Stimulated activated CD4-positive, alpha-beta T cell treated with anti-CD3 and anti-CD28 coated beads, Interleukin-2, amount 100 ng/mL, for 4 hours (primary cell): ENCODE results near the gene UBP1.
"Not testable (repeated sequence)": the region's sequence is repeated elsewhere in the genome, so short reads cannot be mapped to it uniquely, and the experiment has no call there.

Source experiments
- DNase-seq: peaks from one replicate; pipeline ENCODE4 v3.0.0-alpha.2; 2020; ENCODE audit warnings: low read depth

The UBP1 gene

DNA sequence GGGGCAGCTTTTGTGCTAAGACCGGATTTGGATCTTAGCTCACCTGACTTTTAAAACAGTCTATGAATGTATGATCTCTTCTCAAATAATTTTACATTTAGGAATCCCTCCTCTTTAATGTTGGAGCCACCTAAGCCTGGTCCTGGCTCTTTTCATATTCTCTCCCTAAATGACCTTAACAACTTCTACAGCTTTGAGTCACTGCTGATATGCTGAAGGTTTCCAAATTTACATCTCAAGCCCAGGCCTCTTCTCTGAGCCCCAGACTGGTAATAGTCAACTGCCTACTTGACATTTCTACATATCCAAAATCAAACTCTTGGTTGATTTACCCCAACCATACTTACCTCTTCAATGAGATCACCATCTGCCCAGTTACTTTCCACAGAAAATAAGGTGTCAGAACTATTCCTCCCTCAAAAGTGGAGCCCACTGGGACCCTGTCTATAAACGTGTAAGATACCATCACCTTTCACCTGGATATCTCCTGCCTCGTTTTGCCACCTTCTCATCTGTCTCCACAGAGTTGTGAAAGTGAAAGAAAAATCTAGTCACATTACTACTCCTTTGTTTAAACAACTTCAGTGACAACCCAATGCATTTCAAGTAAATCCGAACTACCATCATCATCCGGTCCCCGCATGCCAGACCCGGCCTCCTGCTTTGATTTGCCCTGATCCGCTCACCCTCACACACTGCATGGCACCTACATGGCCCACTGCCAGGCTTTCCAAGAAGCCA lies 48.8 kb downstream of the UBP1 start:
- no peak for DNase-seq

- no peak for DNase-seq
Measured at GRCh38 chr3:33389908-33390307, 50.3 kb downstream of the UBP1 start.

DNA sequence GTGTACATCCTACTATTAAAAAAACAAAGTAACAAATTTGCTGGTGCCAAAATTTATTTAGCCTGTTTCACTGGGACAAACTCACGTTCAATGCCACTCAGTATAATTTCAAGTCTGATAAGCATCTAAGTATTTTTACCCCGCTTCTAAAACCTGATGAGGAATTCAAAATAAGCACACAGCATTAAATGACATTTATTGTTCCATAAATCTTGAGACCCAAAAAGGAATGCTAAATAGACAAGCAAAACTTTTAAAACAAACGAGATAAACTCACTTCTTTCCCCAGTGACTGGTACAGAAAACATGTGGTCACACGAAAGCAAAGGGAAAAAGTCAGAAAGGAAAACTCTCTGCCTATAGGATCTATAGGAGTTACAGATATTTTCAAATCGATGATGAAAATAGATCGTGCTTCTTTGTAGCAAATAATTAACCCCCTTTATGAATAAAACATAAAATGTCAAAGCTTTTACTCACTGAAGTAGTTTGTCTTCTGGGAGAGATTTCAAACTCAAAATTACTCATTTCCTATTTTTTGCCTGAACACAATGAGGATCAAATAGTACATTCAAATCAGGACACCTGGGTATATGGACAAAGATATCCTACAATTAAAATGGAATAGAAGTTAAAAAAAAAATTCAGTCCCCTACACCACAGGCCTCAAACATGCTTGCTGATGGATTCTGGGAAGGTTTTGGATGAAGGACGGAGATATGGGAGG lies 51.7 kb downstream of the UBP1 start:
- no peak for DNase-seq

DNA sequence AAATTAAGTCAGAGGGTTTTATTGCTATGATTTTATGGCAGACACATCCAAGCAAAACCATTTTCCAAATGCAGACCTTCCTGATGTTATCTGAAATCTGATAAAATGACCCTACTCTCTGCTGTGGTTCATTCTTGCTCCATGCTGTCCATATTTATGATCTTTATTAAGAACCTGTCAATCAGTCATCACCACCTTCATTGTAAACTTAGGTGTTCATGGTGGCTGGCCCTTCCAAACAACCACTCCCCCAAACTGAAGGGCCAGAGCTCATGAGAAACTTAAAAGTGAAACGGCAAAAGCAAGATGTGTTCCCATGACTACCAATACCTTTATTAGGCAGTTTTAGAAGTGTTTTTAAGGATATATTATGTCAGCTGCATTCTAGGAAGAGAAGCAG lies 53.6 kb downstream of the UBP1 start:
- no peak for DNase-seq

DNA sequence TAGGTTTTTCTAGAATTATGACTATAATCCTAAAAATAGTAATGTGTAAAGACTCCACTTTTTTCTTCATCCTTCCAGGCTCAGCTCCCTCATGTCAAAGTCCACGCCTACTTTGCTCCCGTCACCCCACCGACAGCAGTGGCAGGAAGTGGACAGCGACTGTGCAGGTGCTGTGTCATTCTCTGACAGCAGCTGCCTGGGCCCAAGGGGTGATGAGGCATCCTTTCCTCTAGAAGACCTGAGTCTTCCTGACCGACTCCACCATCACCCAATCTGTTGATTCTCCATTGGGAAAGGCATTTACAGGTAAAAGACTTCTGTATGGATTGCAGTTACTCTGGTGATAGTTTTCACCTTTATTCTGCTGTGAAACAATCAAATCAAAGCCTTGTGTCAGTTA lies 54.8 kb downstream of the UBP1 start:
- DNase-seq, result peak; percentile 31

GRCh38 chr3:33383951-33384350 lies 56.3 kb downstream of the UBP1 start:
- no peak for DNase-seq

- DNase-seq, result no peak
Measured at GRCh38 chr3:33380653-33381052, 59.6 kb downstream of the UBP1 start.

DNA sequence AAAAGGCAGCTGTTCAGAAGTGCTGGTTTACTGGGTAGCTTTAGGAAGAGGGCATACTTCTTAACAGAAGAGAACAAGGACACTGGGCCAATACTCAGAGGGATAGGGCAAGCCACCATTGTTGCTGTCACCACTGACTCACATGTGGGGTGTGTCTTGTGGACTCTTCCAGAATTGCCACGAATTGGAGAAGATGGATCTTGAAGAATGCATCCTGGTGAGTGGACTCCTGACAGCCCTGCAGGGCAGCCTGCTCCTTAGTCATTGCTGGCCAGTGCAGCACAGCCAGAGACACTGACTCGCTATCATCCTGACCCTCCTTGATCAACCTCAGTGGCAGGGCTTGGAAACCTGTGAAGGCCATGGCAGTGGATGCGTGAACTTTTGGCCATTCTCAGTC lies 62.3 kb downstream of the UBP1 start:
- no peak for DNase-seq

- DNase-seq, result no peak
Measured at GRCh38 chr3:33377489-33377888, 62.7 kb downstream of the UBP1 start.

GRCh38 chr3:33373082-33373437 lies 67.1 kb downstream of the UBP1 start:
- DNase-seq, result no peak

- DNase-seq, result peak; percentile 25
Measured at GRCh38 chr3:33372218-33373081, 67.8 kb downstream of the UBP1 start.

DNA sequence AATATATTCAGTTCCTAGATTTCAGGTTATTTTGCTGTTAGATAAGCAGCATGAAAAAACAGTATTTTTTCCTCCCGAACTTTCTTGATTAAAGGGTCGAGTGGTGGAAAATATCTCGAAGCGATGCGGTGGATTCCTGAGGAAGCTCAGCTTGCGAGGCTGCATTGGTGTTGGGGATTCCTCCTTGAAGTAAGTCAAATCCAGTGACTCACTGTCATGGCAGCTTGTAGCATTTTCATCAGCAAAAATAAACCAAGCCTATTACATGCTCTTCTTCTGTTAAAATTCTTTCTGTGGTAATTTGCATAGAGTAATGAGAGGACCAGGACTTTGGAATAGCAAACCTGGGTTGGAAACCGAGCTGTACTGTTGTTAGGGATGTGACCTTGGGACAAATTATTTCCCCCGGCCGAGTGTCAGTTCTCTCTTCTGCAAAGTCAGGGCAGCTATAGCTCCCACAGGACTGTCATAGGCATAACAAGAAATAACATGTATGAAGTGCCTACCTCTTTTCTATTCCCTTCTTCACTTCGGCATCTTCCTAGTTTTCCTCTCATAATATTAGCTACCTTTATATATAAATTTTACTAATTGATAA lies 75.6 kb downstream of the UBP1 start:
- DNase-seq, result no peak

GRCh38 chr3:33364060-33364459 lies 76.1 kb downstream of the UBP1 start:
- no peak for DNase-seq

DNA sequence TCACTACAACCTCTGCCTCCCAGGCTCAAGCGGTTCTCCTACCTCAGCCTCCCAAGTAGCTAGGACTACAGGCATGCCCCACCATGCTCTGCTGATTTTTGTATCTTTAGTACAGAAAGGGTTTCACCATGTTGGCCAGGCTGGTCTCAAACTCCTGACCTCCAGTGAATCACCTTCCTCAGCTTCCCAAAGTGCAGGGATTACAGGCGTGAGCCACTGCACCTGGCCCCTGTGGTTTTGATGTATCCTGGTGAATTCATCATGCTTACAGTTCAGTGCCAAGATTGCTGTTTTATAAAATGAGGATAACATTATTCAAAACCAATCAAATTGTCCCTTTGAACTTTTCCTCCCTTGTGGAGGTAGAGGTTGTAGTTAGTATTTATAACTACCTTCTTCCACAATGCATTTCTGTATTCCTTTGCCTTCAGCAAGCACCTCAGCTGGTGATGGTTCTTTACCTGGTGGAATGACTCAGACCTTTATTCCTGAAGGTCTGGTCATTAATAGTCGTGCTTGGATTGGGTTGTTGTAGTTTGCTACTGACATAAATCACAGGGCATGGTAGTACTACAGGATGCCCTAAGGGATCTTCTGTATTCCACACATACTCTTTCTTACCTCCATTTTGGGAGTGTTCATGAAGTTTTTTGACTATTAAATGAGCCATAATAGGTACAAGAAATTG lies 76.9 kb downstream of the UBP1 start:
- no peak for DNase-seq

DNA sequence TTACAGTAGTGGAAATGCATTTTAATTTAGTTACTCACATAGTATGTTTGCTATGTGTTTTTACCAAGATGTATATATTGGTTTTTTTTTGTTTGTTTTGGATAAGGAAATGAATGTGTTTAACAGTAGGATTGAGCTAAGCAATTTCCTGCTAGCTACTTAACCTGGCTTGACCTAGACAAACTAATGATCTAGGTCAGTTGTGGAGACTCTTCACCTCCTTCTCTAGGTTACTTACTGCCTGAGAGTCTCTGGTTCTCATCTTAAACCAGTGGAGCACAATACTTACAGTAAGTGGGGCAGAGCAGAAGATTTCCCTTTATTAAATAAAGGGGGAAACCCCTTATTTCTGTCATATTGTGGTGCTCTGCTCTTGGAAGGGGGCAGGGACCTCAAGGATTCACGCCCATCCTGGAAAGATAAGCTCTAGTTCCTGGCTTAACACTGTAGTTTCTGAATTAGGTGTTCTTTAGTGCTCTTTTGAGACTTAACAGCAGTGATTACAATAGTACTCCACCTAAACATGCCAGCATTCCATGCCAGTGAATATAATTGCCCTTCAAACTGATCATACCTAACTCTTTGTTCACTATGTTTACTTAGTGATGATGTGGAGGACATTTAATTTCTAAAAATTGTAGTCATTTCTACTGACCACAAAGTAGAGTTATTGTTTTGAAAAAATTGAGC lies 79.9 kb downstream of the UBP1 start:
- no peak for DNase-seq

DNA sequence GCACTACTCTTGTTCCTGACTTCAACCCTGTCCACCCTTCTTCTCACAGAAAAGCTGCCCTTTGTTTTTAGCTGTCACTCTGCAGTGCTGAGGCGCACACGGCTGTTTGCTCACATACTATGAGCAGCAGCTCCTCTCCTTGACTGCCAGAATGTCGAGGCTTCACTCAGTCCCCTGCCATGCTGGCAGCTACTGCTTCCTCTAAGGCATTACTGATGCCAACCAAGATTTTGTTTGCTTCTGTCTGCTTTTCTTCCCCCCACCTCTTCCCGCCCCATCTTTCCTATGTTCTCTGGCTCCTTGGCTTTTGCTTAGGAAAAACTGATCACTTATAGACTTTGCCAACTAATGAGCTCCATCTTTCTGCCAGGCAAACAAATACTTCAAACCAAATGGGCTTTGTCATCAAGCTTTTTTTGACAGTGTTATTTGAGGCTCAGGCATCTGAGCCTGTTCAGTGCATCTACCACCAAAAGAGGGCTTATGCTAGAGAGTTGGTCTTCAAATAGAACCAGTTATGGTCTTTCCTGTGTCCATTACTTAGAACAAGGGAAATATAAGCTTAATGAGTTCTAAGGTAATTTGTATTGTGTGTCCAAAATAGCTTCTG lies 81.9 kb downstream of the UBP1 start:
- no peak for DNase-seq

- no peak for DNase-seq
Measured at GRCh38 chr3:33355611-33356010, 84.6 kb downstream of the UBP1 start.

DNA sequence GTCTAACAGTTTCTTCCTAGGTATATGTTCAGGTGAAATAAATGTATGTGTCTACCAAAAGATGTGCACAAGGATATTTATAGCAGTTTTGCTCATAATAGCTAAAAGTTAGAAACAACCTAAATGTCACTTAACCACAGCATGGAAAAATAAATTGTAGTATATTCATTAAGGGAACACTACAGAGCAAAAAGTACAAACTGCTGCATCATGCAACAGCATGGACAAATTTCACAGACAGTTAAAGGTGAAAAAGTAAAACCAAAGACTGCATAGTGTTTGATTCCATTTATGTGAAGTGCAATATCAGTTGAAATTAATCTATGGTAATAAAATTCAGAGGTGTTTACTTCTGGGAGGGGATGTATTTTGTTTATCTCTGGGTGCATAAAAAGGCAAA lies 100.4 kb downstream of the UBP1 start:
- DNase-seq, result no peak

DNA sequence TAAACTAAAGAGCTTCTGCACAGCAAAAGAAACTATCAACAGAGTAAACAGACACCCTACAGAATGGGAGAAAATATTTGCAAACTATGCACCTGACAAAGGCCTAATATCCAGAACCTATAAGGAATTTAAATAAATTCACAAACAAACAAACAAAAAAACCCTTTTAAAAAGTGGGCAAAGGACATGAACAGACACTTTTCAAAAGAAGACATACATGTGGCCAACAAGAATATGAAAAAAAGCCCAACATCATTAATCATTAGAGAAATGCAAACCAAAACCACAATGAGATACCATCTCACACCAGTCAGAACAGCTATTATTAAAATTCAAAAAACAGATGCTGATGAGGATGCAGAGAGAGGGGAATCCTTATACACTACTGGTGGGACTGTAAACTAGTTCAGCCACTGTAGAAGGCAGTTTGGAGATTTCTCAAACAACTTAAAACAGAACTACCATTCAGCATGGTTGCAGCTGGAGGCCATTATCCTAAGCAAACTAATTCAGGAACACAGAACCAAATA lies 101.2 kb downstream of the UBP1 start:
- DNase-seq, result not testable (repeated sequence)
